GM12875 (cell line): Measurements from ENCODE around the gene NAPB.
A peak's percentile ranks its signal among the peaks of the same experiment; 100 is the strongest.
"Not testable (repeated sequence)": the region's sequence is repeated elsewhere in the genome, so short reads cannot be mapped to it uniquely, and the experiment has no call there.

Source experiments
- H3K4me3 ChIP-seq: one replicate; pipeline ENCODE4 v1.5.1; 2011; ENCODE audit warnings: low read depth, low read length, control low read depth
- TF ChIP-seq, protein P1 (sequence below): IDR thresholded peaks from 2 replicates; pipeline ENCODE4 v1.5.1; 2011; ENCODE audit warnings: low read depth, mild to moderate bottlenecking, control low read depth, inconsistent platforms, low read length, moderate library complexity, borderline replicate concordance; ENCODE audit not compliant: insufficient read depth

The NAPB gene

DNA sequence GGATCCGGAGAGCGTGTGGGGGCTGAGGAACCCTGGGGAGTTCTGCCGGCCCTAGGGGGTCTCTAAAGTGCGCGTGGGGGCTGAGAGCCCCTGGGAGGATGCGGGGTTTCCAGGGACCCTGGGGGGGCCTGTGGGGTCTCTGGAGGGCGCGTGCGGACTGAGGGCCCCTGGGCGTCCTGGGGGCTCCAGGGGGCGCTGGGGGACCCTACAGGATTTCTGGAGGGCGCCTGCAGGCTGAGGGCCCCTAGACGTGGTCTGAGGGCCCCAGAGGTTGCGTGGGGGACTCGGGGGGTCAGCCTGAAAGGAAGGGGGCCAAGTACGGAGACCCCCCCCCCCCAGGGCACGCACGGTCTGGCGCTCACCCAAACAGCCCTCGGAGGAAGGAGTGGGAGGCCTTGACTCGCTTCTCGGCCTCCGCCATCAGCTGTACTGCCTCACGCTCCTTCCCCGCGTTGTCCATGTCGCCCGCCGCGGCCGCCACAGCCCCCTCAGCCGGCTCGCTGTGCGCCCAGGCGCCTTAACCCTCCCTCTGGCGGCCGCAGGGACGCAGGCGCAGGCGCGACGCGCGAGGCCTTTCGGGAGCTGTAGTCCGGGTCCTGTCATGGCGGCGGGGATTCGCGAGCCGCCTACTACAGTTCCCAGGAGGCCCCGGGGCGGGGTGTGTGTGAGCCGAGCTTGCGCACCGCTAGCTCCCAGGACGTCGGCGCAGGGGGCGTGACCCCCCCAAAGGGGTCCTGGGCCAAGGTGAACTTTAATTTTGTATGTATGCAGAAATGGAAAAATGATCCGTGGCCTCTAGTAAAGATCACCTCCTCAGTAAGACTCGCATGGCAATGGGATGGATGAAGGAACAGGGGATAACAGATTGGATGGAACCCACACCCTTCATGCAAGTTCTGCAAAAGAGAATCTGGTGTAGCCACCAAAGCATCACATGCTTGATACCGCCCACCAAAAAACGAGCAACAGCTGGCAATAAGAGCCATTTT, at the start of gene NAPB:
Gene NAPB, minus strand, starts transcription at position 546 of the 989 bp plus-strand sequence. Its CDS starts 86 bp downstream, at position 460.
- TF ChIP-seq, protein P1, sequence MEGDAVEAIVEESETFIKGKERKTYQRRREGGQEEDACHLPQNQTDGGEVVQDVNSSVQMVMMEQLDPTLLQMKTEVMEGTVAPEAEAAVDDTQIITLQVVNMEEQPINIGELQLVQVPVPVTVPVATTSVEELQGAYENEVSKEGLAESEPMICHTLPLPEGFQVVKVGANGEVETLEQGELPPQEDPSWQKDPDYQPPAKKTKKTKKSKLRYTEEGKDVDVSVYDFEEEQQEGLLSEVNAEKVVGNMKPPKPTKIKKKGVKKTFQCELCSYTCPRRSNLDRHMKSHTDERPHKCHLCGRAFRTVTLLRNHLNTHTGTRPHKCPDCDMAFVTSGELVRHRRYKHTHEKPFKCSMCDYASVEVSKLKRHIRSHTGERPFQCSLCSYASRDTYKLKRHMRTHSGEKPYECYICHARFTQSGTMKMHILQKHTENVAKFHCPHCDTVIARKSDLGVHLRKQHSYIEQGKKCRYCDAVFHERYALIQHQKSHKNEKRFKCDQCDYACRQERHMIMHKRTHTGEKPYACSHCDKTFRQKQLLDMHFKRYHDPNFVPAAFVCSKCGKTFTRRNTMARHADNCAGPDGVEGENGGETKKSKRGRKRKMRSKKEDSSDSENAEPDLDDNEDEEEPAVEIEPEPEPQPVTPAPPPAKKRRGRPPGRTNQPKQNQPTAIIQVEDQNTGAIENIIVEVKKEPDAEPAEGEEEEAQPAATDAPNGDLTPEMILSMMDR, result peak; percentile 33; the same call in 1 of the 2 replicates
- peak within 1 kb of the TSS; percentile 78 for H3K4me3 ChIP-seq

DNA sequence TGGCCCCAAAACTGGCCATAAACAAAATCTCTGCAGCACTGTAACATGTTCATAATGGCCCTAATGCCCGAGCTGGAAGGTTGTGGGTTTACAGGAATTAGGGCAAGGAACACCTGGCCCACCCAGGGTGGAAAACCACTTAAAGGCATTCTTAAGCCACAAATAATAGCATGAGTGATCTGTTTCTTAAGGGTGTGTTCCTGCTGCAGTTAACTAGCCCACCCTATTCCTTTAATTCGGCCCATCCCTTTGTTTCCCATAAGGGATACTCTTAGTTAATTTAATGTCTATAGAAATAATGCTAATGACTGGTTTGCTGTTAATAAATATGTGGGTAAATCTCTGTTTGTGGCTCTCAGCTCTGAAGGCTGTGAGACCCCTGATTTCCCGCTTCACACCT, 45.7 kb upstream of the NAPB start:
- H3K4me3 ChIP-seq, result not testable (repeated sequence)

DNA sequence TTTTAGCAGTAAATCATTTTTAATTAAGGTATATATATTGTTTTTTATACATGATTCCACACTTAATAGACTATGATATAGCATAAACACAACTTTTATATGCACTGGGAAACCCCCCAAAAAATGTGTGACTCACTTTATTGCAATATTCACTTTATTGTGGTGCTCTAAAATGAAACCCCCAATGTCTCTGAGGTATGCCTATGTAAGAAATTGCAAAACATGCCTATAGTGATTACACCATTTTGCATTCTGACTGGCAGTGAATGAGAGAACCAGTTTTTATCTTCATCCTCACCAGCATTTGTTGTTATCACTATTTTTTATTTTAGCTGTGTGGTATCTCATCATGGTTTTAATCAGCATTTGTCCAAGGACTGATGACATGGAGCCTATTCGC, 39.9 kb upstream of the NAPB start:
- no peak overlapping the region for H3K4me3 ChIP-seq
- TF ChIP-seq, protein P1, result no peak

DNA sequence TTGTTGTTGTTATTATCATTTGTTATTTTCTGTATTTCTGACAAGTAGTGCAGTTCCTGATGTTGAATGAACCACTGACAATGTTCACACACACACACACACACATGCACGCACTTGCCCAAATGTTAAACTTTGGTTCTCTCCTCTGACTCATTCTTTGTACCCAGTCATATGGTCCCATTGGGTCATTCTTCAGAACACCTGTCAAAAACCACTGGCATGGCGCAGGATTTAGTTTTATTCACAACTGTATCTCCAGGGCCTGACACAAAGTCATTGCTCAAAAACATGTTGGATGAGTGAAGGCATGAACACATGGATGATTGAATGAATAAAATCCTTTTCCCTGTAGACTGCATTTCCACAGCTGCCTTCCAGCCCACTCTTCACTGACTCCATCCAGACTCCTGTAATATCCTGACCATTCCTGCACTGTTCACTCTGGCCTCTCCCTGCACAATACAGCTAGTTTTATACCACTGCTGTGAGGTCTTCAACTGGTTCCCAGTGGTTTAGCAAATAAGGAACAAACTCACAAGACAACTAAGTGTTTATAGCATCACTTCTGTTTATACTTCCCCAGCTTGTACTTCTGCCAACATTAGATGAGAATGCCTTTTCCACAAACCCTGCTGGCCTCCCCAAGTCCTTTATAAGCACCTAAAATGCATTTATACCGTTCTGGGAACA, 38.3 kb upstream of the NAPB start:
- no peak overlapping the region for H3K4me3 ChIP-seq
- TF ChIP-seq, protein P1, result no peak

DNA sequence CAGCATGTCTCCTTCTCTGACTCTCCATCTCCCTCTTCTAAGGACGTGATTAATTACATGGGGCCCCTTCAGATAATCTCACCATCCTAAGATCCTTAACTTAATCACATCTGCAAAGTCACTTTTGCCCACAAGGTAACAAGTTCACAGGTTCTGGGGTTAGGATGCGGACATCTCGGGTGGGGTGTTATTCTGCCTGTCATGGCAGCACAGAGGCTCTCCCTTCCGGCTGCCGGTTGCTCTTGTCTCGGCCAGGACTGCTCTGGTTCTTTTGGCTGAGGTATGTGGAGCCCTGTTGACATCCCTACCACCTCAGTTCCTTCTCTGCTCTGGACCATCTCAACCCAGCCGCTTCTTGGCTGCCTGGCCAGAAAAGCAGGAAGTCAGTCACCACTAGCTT, 35.6 kb upstream of the NAPB start:
- TF ChIP-seq, protein P1, result no peak
- H3K4me3 ChIP-seq, result no peak overlapping the region

DNA sequence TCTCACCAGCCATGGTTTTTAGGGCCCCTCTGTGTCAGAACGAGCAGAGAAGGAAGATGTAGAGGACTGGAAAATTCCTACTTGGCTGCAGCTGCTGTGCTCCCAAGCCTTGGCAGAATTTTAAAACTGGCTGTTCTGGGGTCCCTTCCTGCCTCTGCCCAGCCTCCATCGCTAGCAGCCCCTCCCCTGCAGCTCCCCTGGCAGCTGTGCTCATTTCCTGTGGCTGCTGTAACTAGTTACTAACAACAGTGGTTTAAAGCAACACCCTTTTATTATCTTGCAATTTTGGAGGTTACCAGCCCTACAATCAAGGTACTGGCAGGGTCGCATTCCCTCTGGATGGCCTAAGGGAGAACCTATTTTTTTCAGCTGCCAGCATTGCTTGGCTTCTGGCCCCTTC, 35.1 kb upstream of the NAPB start:
- H3K4me3 ChIP-seq, result no peak overlapping the region
- TF ChIP-seq, protein P1, result no peak

DNA sequence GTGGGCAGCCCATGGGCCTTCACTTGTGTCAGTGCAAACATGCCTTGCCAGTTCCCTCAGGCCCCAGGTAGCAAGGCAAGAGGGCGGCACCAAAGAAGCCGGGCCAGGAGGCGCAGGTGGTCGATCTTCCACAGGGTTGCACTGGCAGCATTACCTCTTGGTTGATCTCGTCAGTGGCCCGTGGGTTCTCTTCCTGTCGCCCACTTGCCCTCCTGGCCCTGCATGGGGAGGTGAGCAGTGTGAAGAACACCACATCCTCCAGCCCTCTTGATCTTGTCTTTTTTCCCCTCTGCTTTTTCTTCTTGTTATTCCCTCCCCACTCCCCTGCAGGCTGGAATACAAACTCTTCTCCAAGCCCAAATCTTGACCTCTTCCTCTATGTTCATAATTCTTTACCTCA, 34.4 kb upstream of the NAPB start:
- TF ChIP-seq, protein P1, result no peak
- H3K4me3 ChIP-seq, result no peak overlapping the region
